Sciatic nerve (tissue), 2 donors: ENCODE results near the gene ALDH3B1. TPM values are rescaled to one million over a fixed set of nuclear protein-coding genes. Genes with fewer than 3 reads are reported as not detected.
"Not testable (repeated sequence)": the region's sequence is repeated elsewhere in the genome, so short reads cannot be mapped to it uniquely, and the experiment has no call there.

Experiments used
- ATAC-seq: fragments of 200-7000 bp; cut with Tn5 transposase; one replicate; pipeline ENCODE4 v1.9.1; 2020; ENCODE audit warnings: mild to moderate bottlenecking, moderate library complexity
- DNase-seq: peaks from one replicate; pipeline ENCODE4 v3.0.0-alpha.2; 2020; ENCODE audit warnings: low spot score
- intact Hi-C: fragments of 100-400 bp; cut with DNase I; formaldehyde crosslinking; loops from one replicate; pipeline ENCODE4 v1.14.2; 2022
- total RNA-seq: library from RNA; stranded (reverse); fragmentation: NEBNext Ultra II Directional; extraction: Animal tissue kit (Norgen Biotek cat#: 25700); gene quantifications from one replicate; pipeline ENCODE4 v1.2.1, GENCODE V29; 2021
- donor health status: DM: no; HTN: no; CAD: no.
- donor health status: DM: no; HTN: no; CAD: no.

The ALDH3B1 gene
- 46.7 TPM for total RNA-seq

DNA sequence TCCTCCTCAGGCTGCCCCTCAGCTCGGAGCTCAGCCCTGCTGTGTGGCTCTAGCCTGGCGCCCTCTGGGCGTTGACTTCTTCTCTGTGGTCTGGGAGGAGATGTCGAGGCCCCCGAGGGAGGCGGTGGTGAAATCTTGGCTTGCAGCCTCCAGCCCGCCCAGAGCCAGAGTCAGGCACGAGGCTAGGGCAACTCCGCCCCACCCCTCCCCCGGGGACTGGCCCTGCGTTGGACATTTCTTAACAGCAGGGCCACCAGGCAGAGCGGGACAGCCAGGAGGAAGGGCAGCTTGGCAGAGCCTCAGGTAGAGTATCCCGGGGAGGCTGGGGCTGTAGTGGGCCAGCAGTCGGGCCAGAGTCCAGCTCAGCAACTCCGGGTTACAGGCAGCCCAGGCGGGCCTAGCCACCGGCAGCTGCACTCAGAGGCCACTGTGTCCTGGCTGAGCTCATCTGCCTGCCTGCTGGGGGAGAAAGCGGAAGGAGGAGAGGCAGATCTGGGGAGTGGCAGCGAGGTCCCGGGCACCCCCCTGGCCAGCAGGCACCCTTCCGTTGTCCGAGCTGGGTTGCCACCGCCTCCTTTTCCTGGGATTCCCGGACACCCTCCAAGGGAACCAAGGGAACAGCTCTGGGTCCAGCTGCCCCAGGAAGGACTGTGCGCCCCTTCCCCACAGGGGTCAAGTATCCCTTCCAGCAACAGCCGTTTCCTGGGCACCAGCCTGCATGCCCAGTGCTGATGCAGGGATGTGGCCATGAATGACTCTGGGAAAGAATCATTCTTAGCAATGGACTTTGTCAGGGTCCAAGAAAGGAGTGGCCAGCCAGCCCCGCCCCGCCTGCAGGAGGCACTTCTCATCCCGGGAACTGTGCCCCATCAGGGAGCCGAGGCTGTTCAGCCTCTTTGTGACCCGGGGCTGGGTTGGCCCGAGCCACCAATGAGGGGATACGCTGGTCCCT lies at the start of gene ALDH3B1:
Gene ALDH3B1, plus strand, starts transcription at position 238 of the 952 bp plus-strand sequence. CDS start 4,971 bp downstream, outside the sequence.
- intact Hi-C loops = no loop called here
- peak; percentile 87 for ATAC-seq
- DNase-seq = peak; percentile 94

DNA sequence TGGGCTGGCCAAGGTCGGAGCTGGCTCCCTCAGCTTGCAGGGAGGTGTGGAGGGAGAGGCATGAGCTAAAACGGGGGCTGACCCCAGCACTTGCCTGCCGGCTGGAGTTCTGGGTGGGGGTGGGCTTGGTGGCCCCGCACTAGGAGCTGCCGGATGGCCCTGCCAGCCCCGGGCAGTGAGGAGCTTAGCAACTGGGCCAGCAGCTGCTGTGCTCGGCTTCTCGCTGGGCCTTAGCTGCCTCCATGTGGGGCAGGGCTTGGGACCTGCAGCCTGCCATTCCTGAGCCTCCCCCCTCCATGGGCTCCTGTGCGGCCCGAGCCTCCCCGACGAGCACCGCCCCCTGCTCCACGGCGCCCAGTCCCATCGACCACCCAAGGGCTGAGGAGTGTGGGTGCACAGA lies 46.9 kb upstream of the ALDH3B1 start:
- intact Hi-C loops, ATAC-seq, DNase-seq: not testable (repeated sequence)

GRCh38 chr11:67963879-67964278 lies 46.2 kb upstream of the ALDH3B1 start:
- ATAC-seq, DNase-seq, intact Hi-C loops: not testable (repeated sequence)

DNA sequence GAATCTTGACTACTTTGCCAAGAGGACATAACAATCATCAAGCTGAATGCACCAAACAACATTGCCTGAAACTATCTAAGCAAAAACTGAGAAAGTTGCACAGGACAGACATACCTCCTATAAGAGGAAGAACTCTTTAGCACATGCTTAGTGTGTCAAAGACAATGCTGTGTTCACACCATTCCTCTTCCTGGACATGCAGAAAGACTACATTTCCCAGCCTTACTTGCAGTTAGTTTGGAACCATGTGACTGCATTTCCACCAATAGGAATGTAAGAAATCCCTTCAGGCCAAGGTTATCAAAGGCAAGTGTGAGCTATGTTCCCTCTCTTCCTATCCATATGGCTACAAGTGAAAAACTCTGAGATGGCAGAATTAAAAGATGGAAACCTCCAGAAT lies 45.4 kb upstream of the ALDH3B1 start:
- ATAC-seq, intact Hi-C loops: not testable (repeated sequence)

DNA sequence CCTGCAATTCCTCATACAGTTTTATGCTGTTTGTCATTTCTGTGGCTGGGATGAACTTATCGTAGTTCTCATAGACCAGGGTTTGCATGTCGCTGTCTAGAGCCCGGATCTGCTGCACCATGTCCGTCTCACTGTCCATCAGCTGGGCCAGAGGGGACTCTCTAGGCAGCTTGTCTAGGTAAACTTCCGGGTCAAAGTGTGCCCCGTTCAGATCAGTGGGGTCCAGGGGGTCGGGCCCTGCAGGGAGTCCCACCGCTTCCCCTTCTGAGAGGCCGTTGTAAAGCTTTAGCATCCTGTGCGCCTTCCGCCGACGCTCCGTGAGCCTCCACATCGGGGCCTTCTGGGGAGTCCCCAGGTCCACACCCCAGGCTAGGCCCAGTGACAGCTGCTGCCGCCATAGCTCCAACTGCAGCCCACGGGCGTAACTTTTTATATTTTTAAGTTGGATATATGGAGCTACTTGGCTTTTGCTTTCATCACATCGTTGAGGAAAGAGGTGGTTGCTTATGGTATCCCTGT lies 44.2 kb upstream of the ALDH3B1 start:
- DNase-seq, intact Hi-C loops, ATAC-seq: not testable (repeated sequence)

More for the DNA sequence above, 45.4 kb upstream of the ALDH3B1 start:
- DNase-seq = not testable (repeated sequence)

GRCh38 chr11:67974746-67975145 lies 35.4 kb upstream of the ALDH3B1 start:
- not testable (repeated sequence) for DNase-seq, ATAC-seq

DNA sequence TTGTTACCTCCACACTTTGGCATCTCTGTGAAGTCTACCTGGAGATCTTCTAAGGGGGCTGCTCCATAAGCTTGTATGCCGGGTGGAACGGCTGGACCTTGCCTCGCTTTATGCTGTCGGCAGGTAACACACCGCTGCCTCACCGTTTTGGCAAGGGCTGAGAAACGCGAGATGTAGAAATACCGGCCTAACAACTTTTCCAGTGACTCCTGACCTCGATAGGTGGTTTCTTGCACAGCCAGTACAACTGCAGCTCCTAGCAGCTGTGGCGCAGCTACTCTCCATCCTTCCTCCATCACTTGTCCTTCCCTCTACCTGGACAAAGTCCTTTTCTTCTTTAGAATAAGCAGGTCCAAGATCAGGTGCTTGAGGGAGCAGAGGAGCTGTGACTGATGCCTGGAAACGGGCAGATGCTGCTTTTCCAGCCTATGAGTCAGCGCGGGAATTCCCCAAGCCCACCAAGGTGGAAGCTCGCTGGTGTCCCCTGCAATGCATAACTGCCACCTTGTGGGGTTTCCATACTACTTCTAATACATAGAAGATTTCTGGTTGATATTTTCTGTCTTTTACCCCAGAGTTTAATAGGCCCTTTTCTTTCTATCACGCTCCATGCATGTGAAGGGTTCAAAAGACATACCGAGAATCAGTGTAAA lies 31.2 kb upstream of the ALDH3B1 start:
- DNase-seq, ATAC-seq, intact Hi-C loops: not testable (repeated sequence)

More at GRCh38 chr11:67974746-67975145, 35.4 kb upstream of the ALDH3B1 start:
- intact Hi-C loops = not testable (repeated sequence)

- DNase-seq, intact Hi-C loops, ATAC-seq: not testable (repeated sequence)
Measured at GRCh38 chr11:67981226-67981625, 28.9 kb upstream of the ALDH3B1 start.

- DNase-seq, ATAC-seq, intact Hi-C loops: not testable (repeated sequence)
Measured at GRCh38 chr11:67982255-67982857, 27.8 kb upstream of the ALDH3B1 start.

- DNase-seq (no peak), ATAC-seq (no peak)
- intact Hi-C loops = no loop called here
Measured at GRCh38 chr11:67983951-67984350, 26.2 kb upstream of the ALDH3B1 start.

- intact Hi-C loops, ATAC-seq, DNase-seq: not testable (repeated sequence)
Measured at GRCh38 chr11:67985302-67985701, 24.8 kb upstream of the ALDH3B1 start.

DNA sequence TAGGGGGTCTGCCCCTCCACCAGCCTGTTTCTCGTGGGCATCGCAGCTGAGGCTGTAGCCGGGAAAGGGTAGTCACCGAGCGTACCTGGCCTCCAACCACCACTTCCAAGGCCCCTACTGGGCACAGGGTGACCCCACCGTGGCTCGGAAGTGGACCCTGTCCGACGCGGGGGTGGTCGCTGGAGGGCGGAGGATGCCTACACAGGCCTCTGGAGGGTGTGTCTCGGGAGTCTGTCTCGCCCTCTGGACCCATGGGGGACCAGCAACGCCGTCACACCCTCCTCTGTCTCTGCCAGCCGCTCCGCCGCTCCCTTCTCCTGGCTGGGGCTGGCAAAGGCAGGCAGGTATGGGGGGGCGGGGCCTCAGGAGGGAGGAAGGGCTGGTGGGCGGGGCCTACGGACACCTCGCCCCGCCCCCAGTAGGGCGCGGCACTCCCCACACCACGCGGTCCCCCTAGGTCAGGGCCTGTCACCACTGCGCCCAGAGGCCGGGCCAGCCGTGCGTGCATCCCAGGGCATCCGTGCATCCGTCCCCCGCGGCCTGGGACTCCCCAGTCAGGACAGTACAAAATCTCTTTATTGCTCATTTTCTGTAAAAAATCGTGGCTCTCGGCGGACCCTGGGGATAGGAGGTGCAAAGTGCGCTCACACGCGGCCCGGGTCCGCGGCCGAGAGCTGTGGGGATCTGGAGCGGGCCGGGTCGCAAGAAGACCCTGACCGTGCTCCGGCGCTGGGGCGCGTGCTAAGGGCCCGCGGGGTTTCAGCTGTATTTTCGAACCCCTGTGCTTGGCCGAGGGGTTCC lies 19.4 kb upstream of the ALDH3B1 start:
- DNase-seq, intact Hi-C loops, ATAC-seq: not testable (repeated sequence)

- DNase-seq, ATAC-seq, intact Hi-C loops: not testable (repeated sequence)
Measured at GRCh38 chr11:67991347-67992121, 18.6 kb upstream of the ALDH3B1 start.

DNA sequence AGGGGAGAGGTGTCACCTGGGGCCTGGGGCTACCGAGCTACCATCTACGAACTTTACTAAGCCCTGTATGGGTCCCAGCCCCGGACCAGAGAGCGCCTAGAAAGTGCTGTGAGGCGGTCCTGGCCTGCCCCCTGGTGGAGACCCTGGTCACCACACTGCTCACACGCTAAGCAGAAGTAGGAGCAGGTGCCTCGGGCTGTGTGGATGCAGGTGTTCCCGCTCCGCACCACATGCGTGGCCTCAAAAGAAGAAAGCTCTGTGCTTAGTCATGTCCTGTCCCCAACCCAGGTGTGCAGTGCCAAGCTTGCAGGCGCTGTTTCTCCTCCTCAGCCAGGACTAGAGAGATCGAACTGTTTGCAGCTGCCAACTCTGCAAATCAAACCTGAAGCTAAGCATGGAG lies 16.3 kb upstream of the ALDH3B1 start:
- DNase-seq, intact Hi-C loops, ATAC-seq: not testable (repeated sequence)

DNA sequence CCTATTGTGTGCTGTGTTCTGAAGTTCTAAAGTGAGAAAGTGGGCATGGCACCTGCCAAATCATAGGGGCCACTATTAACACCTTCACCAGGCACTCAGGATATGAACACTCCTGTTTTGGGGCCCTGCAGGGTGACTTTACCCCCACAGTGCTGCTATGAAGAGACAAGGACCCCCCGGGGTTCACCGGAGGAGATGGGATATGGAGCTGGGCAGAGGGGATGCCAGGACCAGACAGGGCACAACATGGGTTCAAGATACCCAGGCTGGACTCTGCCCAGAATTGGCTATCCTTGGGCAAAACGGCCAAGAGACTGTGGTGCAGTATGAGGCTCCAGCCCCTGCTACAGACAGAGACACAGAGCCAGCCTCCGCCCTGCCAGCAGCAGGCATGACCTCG lies 15.7 kb upstream of the ALDH3B1 start:
- intact Hi-C loops, DNase-seq, ATAC-seq: not testable (repeated sequence)

GRCh38 chr11:67995129-67995528 lies 15.0 kb upstream of the ALDH3B1 start:
- ATAC-seq, DNase-seq, intact Hi-C loops: not testable (repeated sequence)

- intact Hi-C loops, DNase-seq, ATAC-seq: not testable (repeated sequence)
Measured at GRCh38 chr11:67995579-67995978, 14.5 kb upstream of the ALDH3B1 start.
